HCT116 (cell line): ENCODE measurements around the gene MYO3B.

Experiments used
- CEBPB ChIP-seq: IDR thresholded peaks from 2 replicates; pipeline ENCODE4 v1.6.1; 2012; ENCODE audit warnings: low read depth
- CTCF ChIP-seq, 3 experiments: fragments of 200-600 bp in 1 of 3; sonication (generic) in 1 of 3; IDR thresholded peaks in 2 of 3; conservative IDR thresholded peaks in 1 of 3; 2 replicates each; pipeline ENCODE4 v1.5.1; 2012 to 2017; ENCODE audit warnings: low read depth in 2 of 3, low read length in 2 of 3, antibody characterized with exemption in 1 of 3, borderline replicate concordance in 1 of 3, control low read depth in 1 of 3, mild to moderate bottlenecking in 1 of 3, mixed read lengths in 1 of 3, mixed run types in 1 of 3, moderate library complexity in 1 of 3; ENCODE audit not compliant: insufficient read depth in 1 of 3
- POLR2A ChIP-seq: IDR thresholded peaks from 2 replicates; pipeline ENCODE4 v1.7.0; 2011; ENCODE audit warnings: borderline replicate concordance; ENCODE audit not compliant: insufficient read depth, insufficient read length; ENCODE audit errors: extremely low read depth
- REST ChIP-seq: IDR thresholded peaks from 2 replicates; pipeline ENCODE4 v1.6.1; 2012; ENCODE audit warnings: low read depth
- SRF ChIP-seq: IDR thresholded peaks from 2 replicates; pipeline ENCODE4 v1.6.1; 2012; ENCODE audit warnings: low read depth
- YY1 ChIP-seq: IDR thresholded peaks from 2 replicates; pipeline ENCODE4 v1.6.1; 2011; ENCODE audit warnings: low read length, low read depth, moderate library complexity, mild to moderate bottlenecking; ENCODE audit not compliant: insufficient replicate concordance; ENCODE audit errors: extremely low read depth
- ZFX ChIP-seq: fragments of 450-650 bp; IDR thresholded peaks from 2 replicates; pipeline ENCODE4 v1.6.1; 2017

- TF ChIP-seq SRF (no peak), ZFX (no peak), CTCF (IDR thresholded peaks at IDR 0.05 in 2 of 3, conservative IDR thresholded peaks at IDR 0.05 in 1 of 3; ENCODE audit: borderline replicate concordance in 1 of 3, insufficient read depth in 1 of 3, low read depth in 2 of 3, low read length in 2 of 3) (no peak), CEBPB (no peak), POLR2A (no peak), REST (no peak), YY1 (no peak)
Observed at GRCh38 chr2:170436077-170436943, 258.4 kb downstream of the MYO3B start.
